D721Med (cell line): ENCODE data around the gene RNF20.
A peak's percentile ranks its signal among the peaks of the same experiment; 100 is the strongest.

Experiments used
- DNase-seq: peaks from one replicate; pipeline ENCODE4 v3.0.0; 2011; ENCODE audit warnings: low spot score; ENCODE audit not compliant: insufficient read length
- FAIRE-seq: peaks from 2 replicates; lab custom pipeline; 2011; peaks lifted over from hg19 to GRCh38; lab: Jason Lieb, UNC
- TF ChIP-seq, protein P1 (sequence below): IDR thresholded peaks from 2 replicates; pipeline ENCODE4 v1.5.1; 2012; ENCODE audit warnings: mild to moderate bottlenecking, control low read depth; ENCODE audit not compliant: insufficient read depth; ENCODE audit errors: missing control alignments

Gene RNF20

DNA sequence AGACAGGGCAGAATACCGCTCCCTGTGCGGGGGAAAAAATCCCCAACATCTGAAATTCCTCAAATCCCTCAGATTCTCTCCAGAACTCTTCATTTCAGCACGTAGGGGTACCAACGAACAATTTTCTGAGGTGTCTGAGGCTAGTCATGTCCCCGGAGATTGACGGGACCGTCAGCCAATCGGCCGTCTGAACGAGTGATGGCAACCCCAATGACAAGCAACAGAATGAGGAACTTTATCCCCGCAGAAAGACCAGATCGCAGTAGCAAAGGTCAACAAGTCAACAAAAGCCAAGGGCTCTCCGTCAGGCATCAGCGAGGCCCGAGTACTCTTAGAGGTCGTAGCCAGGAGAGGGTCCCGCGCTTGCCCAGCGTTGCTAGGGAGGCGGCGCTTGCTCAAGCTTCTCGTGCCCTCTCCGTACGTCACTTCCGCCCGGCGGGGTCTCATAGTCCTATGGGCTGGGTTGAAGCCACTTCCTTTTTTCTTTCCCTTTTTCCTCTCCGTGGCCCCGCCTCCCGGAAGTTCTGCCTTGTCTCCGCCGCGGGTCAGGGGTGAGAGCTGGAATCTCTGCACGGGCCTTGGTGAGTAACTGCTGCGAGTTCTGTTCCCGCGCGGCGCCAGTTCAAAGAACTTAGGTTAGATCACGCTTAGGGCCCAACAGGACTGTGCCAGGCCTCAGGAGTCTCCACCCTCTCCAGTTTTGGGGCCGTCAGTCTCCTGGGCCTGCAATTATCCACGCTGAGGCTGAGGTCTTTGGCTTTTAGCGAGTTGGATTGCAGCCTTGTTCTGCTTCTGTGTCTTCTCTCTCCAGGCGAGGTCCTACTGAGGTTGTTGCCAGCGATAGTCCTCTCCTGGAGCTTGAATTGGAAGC lies at the start of gene RNF20:
TSS of gene RNF20 (plus strand) at position 520 of the 871 bp plus-strand sequence. CDS start 1,571 bp downstream, outside the sequence.
- TF ChIP-seq, protein P1, sequence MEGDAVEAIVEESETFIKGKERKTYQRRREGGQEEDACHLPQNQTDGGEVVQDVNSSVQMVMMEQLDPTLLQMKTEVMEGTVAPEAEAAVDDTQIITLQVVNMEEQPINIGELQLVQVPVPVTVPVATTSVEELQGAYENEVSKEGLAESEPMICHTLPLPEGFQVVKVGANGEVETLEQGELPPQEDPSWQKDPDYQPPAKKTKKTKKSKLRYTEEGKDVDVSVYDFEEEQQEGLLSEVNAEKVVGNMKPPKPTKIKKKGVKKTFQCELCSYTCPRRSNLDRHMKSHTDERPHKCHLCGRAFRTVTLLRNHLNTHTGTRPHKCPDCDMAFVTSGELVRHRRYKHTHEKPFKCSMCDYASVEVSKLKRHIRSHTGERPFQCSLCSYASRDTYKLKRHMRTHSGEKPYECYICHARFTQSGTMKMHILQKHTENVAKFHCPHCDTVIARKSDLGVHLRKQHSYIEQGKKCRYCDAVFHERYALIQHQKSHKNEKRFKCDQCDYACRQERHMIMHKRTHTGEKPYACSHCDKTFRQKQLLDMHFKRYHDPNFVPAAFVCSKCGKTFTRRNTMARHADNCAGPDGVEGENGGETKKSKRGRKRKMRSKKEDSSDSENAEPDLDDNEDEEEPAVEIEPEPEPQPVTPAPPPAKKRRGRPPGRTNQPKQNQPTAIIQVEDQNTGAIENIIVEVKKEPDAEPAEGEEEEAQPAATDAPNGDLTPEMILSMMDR = no peak
- peak; percentile 83 for DNase-seq
- FAIRE-seq = peak; percentile 32

DNA sequence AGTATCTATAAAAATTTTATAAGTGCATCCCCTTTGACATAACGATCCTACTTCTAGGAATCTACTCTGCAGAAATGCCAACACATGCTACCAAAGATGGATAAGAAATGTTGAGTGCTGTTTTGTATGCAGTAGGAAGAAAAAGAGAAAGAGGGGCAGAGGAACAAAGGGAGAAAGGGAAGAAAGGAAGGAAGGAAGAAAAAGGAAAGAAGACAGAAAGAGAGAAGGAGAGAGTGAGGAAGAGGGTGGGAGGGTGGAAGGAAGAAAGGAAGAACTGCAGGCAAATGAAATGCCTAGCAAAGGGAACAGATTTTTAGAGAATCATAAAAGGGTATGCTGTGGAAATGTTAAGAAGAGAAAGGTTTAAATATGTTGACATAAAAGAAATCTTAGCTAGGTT lies 49.6 kb upstream of the RNF20 start:
- TF ChIP-seq, protein P1 = no peak
- DNase-seq (no peak), FAIRE-seq (no peak)

DNA sequence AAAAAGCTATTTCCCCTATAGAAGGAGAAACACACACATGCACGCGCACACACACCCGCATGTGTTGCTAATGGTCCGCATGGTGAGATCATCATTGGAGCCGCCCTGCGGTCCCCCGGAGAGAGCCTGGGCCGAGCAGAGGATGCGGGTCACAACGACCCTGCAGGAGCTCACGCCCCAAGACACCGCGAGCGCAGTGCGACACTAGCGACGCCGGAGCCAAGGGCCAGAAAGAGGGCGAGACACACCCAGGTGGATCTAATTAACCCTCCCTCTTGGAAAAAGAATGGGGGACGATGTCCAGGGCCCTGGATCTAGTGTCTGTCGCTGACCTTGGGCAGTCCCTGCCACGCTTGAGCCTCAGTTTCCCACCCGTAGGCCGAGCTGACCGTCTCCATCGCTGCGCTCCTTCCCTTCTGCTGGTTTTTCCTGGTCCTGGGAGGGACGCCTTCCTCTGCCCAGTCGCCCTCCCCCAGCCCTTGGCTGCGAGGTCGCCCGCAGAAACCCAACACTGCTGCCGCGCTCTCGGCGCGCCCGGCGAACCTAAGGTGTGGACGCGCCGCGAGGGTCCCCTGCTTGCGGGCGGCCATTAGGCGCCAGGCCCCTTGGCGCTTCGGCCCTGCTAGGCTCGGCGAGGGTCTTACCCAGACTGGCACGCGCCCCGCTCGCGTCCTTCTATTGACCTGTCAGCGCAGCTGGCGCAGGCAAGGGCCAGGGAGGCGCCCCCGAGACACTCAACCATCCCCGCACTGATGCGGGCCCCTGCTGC lies 47.5 kb upstream of the RNF20 start:
- DNase-seq = peak; percentile 25
- no peak for FAIRE-seq
- TF ChIP-seq, protein P1 = no peak

GRCh38 chr9:101486693-101487442 lies 46.8 kb upstream of the RNF20 start:
- DNase-seq = peak; percentile 28
- TF ChIP-seq, protein P1 = peak; percentile 38
- FAIRE-seq = no peak

DNA sequence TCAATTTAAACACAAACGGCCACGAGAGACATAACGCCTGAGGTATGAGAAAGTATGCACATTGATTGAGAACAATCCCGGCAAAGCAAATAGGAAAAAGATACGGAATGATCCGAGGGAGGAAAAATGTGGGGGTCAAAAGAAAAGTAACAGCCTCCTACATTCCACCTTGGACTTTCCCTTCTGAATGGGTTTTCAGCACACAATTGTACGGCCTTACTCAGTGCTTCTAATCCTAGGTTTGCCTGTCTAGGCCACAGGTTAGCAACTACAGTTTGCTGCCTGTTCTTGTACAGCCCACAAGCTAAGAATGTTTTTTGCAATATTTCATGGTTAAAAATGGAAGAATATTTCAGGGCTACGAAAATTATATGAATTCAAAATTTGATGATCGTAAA lies 46.2 kb upstream of the RNF20 start:
- no peak for DNase-seq
- no peak for FAIRE-seq
- TF ChIP-seq, protein P1 = no peak

DNA sequence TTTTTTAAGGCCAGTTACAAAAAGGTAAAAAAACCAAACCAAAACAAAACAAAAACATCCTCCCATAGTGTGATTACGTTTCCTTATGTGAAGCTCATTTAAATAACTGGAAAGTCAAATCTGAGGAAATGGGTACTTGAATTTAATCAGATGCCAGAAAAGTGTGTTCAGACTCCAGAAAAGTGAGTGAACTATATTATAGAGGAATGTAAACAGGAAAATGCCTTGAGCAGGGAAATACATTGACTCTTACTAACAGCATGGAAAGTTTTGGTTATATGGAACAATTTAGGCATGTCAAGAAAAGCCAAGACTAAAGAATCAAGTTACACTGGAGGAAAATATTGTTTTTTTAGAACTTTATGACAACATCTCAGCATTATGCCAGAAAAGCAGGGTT lies 37.8 kb upstream of the RNF20 start:
- DNase-seq = no peak
- FAIRE-seq = no peak
- TF ChIP-seq, protein P1 = no peak
